ENCODE measurements around the gene CERS6. TPM values are rescaled to one million over a fixed set of nuclear protein-coding genes. Genes with fewer than 3 reads are reported as not detected.

Gene CERS6
- polyA plus RNA-seq, 1 donor from 2014 or later = 59.3 TPM

DNA sequence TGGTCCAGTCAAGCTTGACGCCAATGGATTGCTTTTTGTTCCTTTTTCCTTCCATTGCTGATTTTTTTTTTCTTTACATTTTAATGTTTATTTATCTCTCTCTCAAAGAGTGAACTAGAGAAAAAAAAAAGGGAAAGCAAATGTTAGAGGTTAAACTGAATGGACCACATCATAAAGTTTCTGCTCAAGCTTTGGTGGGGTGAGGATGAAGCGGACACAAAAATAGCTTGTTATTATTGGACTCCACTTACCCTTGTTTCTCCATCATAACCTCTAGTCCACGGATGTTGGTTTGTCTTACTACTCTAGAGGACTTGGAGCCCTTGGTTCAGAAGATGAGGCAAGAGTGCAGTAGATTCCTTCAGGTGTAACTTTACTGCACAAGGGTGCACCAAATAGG lies 27.6 kb upstream of the CERS6 start:
- no peaks in the 10 kb centered on the region for H3F3A ChIP-seq (ENCODE audit: insufficient read depth, low read length, poor library complexity, severe bottlenecking)
- H3K27me3 ChIP-seq (ENCODE audit: insufficient read depth, low read depth, low read length) = no peaks in the 10 kb centered on the region
- H4K20me1 ChIP-seq (ENCODE audit: insufficient read depth) = no peaks in the 10 kb centered on the region
- TF ChIP-seq POLR2AphosphoS5 (IDR thresholded peaks at IDR 0.05) (no peak), TAF1 (IDR thresholded peaks at IDR 0.05; ENCODE audit: low read depth) (no peak), MXI1 (conservative IDR thresholded peaks at IDR 0.05; ENCODE audit: poor library complexity, severe bottlenecking) (no peak), SMC3 (conservative IDR thresholded peaks at IDR 0.05; ENCODE audit: poor library complexity) (no peak)
- TF ChIP-seq, protein P1, sequence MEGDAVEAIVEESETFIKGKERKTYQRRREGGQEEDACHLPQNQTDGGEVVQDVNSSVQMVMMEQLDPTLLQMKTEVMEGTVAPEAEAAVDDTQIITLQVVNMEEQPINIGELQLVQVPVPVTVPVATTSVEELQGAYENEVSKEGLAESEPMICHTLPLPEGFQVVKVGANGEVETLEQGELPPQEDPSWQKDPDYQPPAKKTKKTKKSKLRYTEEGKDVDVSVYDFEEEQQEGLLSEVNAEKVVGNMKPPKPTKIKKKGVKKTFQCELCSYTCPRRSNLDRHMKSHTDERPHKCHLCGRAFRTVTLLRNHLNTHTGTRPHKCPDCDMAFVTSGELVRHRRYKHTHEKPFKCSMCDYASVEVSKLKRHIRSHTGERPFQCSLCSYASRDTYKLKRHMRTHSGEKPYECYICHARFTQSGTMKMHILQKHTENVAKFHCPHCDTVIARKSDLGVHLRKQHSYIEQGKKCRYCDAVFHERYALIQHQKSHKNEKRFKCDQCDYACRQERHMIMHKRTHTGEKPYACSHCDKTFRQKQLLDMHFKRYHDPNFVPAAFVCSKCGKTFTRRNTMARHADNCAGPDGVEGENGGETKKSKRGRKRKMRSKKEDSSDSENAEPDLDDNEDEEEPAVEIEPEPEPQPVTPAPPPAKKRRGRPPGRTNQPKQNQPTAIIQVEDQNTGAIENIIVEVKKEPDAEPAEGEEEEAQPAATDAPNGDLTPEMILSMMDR (IDR thresholded peaks at IDR 0.05; ENCODE audit: poor library complexity, severe bottlenecking) = no peak
- no peak overlapping the region for H3K27ac ChIP-seq (ENCODE audit: low read length)
- H3K79me2 ChIP-seq (replicated peaks; ENCODE audit: insufficient read depth, low read length) = no peaks in the 10 kb centered on the region
- no peaks in the 10 kb centered on the region for H3K36me3 ChIP-seq (ENCODE audit: insufficient read depth, low read length)
- H3K9me2 ChIP-seq (ENCODE audit: insufficient read depth, low read length) = no peaks in the 10 kb centered on the region
- no peaks in the 10 kb centered on the region for H3K9me3 ChIP-seq (ENCODE audit: low read length)
- H3K4me2 ChIP-seq (ENCODE audit: low read length) = no peak overlapping the region
- no peak overlapping the region for H3K9ac ChIP-seq (ENCODE audit: low read length)
- no peak overlapping the region for H2AFZ ChIP-seq (ENCODE audit: low read depth, low read length)
- H3K4me3 ChIP-seq (ENCODE audit: low read length) = no peak overlapping the region

DNA sequence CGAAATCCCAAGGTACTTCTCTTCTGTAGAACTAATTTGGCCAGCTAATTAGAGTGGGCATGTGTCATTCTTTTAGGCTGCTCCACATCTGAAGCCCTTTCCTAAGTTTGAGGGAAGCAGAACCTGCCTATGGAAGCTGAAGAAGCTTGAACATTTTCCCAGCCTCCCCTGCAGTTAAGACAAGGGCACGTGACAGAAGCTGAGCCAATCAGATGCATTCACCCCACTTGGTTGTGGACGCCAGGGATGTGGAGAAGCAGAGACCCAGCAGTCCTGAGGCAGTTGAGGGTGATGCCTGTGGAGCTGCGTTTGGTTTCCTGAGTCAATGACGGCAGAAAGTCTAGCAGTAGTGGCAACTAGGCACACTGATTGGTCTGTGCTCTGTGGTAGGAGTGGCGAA lies 26.1 kb upstream of the CERS6 start:
- H4K20me1 ChIP-seq (ENCODE audit: insufficient read depth) = no peaks in the 10 kb centered on the region
- H3K9me2 ChIP-seq (ENCODE audit: insufficient read depth, low read length) = no peaks in the 10 kb centered on the region
- no peaks in the 10 kb centered on the region for H3K36me3 ChIP-seq (ENCODE audit: insufficient read depth, low read length)
- H3K9ac ChIP-seq (ENCODE audit: low read length) = no peak overlapping the region
- H3F3A ChIP-seq (ENCODE audit: insufficient read depth, low read length, poor library complexity, severe bottlenecking) = no peaks in the 10 kb centered on the region
- TF ChIP-seq EP300 (conservative IDR thresholded peaks at IDR 0.05; ENCODE audit: poor library complexity, severe bottlenecking) = no peak
- no peak for TF ChIP-seq SMC3 (conservative IDR thresholded peaks at IDR 0.05; ENCODE audit: poor library complexity)
- no peak for TF ChIP-seq RAD21 (conservative IDR thresholded peaks at IDR 0.05)
- no peak for TF ChIP-seq TAF1 (IDR thresholded peaks at IDR 0.05; ENCODE audit: low read depth)
- TF ChIP-seq POLR2AphosphoS5 (IDR thresholded peaks at IDR 0.05) = no peak
- TF ChIP-seq EZH2 (IDR thresholded peaks at IDR 0.05; ENCODE audit: borderline replicate concordance, insufficient read depth, low read length, poor library complexity, severe bottlenecking) = no peak
- no peak for TF ChIP-seq MXI1 (conservative IDR thresholded peaks at IDR 0.05; ENCODE audit: poor library complexity, severe bottlenecking)
- no peak overlapping the region for H3K4me2 ChIP-seq (ENCODE audit: low read length)
- H3K27me3 ChIP-seq (ENCODE audit: insufficient read depth, low read depth, low read length) = no peaks in the 10 kb centered on the region
- no peak overlapping the region for H3K4me3 ChIP-seq (ENCODE audit: low read length)
- no peaks in the 10 kb centered on the region for H3K9me3 ChIP-seq (ENCODE audit: low read length)
- no peak overlapping the region for H3K27ac ChIP-seq (ENCODE audit: low read length)
- H3K79me2 ChIP-seq (replicated peaks; ENCODE audit: insufficient read depth, low read length) = no peaks in the 10 kb centered on the region
- no peak overlapping the region for H2AFZ ChIP-seq (ENCODE audit: low read depth, low read length)

DNA sequence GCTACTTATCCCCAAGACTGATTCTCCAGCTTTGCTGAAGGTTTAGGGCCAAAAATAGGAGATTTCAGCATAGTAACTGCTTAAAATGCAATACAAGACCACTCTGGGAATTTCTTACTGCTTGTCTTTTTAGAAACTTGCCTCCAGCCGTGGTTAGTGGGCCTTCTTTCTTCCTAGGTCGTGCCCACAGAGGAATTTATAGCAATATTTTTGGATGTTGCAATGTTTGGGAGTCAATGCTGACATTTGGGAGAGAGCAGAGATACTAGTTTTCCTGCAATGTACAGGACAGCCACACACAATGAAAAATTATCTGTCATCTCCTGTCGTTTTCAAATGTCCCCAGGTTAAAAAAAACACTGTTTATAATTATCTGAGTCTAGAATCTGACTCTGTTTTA lies 25.6 kb upstream of the CERS6 start:
- Histone ChIP-seq H3F3A (ENCODE audit: insufficient read depth, low read length, poor library complexity, severe bottlenecking) (no peaks in the 10 kb centered on the region), H3K27ac (ENCODE audit: low read length) (no peak overlapping the region), H4K20me1 (ENCODE audit: insufficient read depth) (no peaks in the 10 kb centered on the region), H3K36me3 (ENCODE audit: insufficient read depth, low read length) (no peaks in the 10 kb centered on the region), H3K27me3 (ENCODE audit: insufficient read depth, low read depth, low read length) (no peaks in the 10 kb centered on the region), H3K9ac (ENCODE audit: low read length) (no peak overlapping the region), H3K4me2 (ENCODE audit: low read length) (no peak overlapping the region), H3K79me2 (replicated peaks; ENCODE audit: insufficient read depth, low read length) (no peaks in the 10 kb centered on the region), H2AFZ (ENCODE audit: low read depth, low read length) (no peak overlapping the region), H3K9me2 (ENCODE audit: insufficient read depth, low read length) (no peaks in the 10 kb centered on the region), H3K4me3 (ENCODE audit: low read length) (no peak overlapping the region), H3K9me3 (ENCODE audit: low read length) (no peaks in the 10 kb centered on the region)
- TF ChIP-seq MXI1 (conservative IDR thresholded peaks at IDR 0.05; ENCODE audit: poor library complexity, severe bottlenecking) (no peak), EP300 (conservative IDR thresholded peaks at IDR 0.05; ENCODE audit: poor library complexity, severe bottlenecking) (no peak), POLR2AphosphoS5 (IDR thresholded peaks at IDR 0.05) (no peak), RAD21 (conservative IDR thresholded peaks at IDR 0.05) (no peak), SMC3 (conservative IDR thresholded peaks at IDR 0.05; ENCODE audit: poor library complexity) (no peak), EZH2 (IDR thresholded peaks at IDR 0.05; ENCODE audit: borderline replicate concordance, insufficient read depth, low read length, poor library complexity, severe bottlenecking) (no peak), TAF1 (IDR thresholded peaks at IDR 0.05; ENCODE audit: low read depth) (no peak)
- TF ChIP-seq, protein P1 (IDR thresholded peaks at IDR 0.05; ENCODE audit: poor library complexity, severe bottlenecking) = no peak
- TF ChIP-seq, protein P2, sequence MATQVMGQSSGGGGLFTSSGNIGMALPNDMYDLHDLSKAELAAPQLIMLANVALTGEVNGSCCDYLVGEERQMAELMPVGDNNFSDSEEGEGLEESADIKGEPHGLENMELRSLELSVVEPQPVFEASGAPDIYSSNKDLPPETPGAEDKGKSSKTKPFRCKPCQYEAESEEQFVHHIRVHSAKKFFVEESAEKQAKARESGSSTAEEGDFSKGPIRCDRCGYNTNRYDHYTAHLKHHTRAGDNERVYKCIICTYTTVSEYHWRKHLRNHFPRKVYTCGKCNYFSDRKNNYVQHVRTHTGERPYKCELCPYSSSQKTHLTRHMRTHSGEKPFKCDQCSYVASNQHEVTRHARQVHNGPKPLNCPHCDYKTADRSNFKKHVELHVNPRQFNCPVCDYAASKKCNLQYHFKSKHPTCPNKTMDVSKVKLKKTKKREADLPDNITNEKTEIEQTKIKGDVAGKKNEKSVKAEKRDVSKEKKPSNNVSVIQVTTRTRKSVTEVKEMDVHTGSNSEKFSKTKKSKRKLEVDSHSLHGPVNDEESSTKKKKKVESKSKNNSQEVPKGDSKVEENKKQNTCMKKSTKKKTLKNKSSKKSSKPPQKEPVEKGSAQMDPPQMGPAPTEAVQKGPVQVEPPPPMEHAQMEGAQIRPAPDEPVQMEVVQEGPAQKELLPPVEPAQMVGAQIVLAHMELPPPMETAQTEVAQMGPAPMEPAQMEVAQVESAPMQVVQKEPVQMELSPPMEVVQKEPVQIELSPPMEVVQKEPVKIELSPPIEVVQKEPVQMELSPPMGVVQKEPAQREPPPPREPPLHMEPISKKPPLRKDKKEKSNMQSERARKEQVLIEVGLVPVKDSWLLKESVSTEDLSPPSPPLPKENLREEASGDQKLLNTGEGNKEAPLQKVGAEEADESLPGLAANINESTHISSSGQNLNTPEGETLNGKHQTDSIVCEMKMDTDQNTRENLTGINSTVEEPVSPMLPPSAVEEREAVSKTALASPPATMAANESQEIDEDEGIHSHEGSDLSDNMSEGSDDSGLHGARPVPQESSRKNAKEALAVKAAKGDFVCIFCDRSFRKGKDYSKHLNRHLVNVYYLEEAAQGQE (IDR thresholded peaks at IDR 0.05; ENCODE audit: borderline replicate concordance) = no peak
